ENCODE results near the gene ATP2A3. TPM values are rescaled to one million over a fixed set of nuclear protein-coding genes. Genes with fewer than 3 reads are reported as not detected.

The ATP2A3 gene
- total and polyA plus RNA-seq, 4 experiments from 2014 or later: 34.4 to 177 (median 123) TPM

- no peak overlapping the region for H3K27ac ChIP-seq (ENCODE audit: low read depth, low read length)
- CTCF ChIA-PET (ENCODE audit: partially characterized antibody): interaction anchor here (0.7 to 6.4 kb wide), 7 partner anchors 9 to 179 kb away, joined by 3 to 138 read pairs (median 4); no protein-coding TSS in a partner anchor
- H3K4me1 Mint-ChIP-seq: peaks cover 10 to 47% (median 28%) of the 10 kb centered on the region in 4 donors
- POLR2A ChIA-PET (ENCODE audit: partially characterized antibody): interaction anchor here (1.6 kb wide), 1 partner anchor 48 kb away, joined by 7 read pairs; no protein-coding TSS in a partner anchor
- H3K27me3 Mint-ChIP-seq: no peaks in the 10 kb centered on the region
- H3K27me3 ChIP-seq (ENCODE audit: insufficient read depth, low read length): no peaks in the 10 kb centered on the region
- peaks cover 33% of the 10 kb centered on the region for H3K4me1 ChIP-seq (ENCODE audit: insufficient read depth, low read length)
- H3K4me3 ChIP-seq (ENCODE audit: low read length in 2 of 2): no peak overlapping the region
- intact Hi-C loops (cut with micrococcal nuclease): loop anchor here (10.0 kb wide), 1 partner anchor 158 kb away; no protein-coding TSS in a partner anchor
- DNase-seq: peak in 1 of 5 donors; percentile 17
- no peaks in the 10 kb centered on the region for H3K36me3 ChIP-seq (ENCODE audit: insufficient read depth, low read length)
- H3K4me3 Mint-ChIP-seq: peak overlapping the region in 4 of 8 donors; percentile 21 to 59 (median 34)
- H3K27ac Mint-ChIP-seq: peak overlapping the region in 5 of 7 donors; percentile 21 to 59 (median 41)
- no peaks in the 10 kb centered on the region for H3K9me3 Mint-ChIP-seq
- H3K36me3 Mint-ChIP-seq: no peaks in the 10 kb centered on the region
- H3K9me3 ChIP-seq (ENCODE audit: control insufficient read depth in 1 of 2, low read length in 2 of 2): no peaks in the 10 kb centered on the region
These were observed 47.4 kb downstream of the ATP2A3 start for GRCh38 chr17:3916825-3917224.

- CTCF ChIA-PET (ENCODE audit: partially characterized antibody): interaction anchor here (0.7 to 6.4 kb wide), 7 partner anchors 8 to 178 kb away, joined by 3 to 138 read pairs (median 4); no protein-coding TSS in a partner anchor
- Histone ChIP-seq H3K4me1 (ENCODE audit: insufficient read depth, low read length) (peaks cover 38% of the 10 kb centered on the region), H3K27me3 (ENCODE audit: insufficient read depth, low read length) (no peaks in the 10 kb centered on the region), H3K4me3 (ENCODE audit: low read length in 2 of 2) (no peak within 1 kb of the TSS), H3K36me3 (ENCODE audit: insufficient read depth, low read length) (no peaks in the 10 kb centered on the region), H3K9me3 (ENCODE audit: control insufficient read depth in 1 of 2, low read length in 2 of 2) (no peaks in the 10 kb centered on the region), H3K27ac (ENCODE audit: low read depth, low read length) (no peak within 1 kb of the TSS)
- Mint-ChIP-seq H3K4me3 (peak within 1 kb of the TSS in 5 of 8 donors; percentile 21 to 59 (median 41)), H3K27ac (peak within 1 kb of the TSS in 5 of 7 donors; percentile 32 to 86 (median 76)), H3K36me3 (no peaks in the 10 kb centered on the region), H3K4me1 (peaks cover 14 to 54% (median 35%) of the 10 kb centered on the region in 4 donors), H3K9me3 (no peaks in the 10 kb centered on the region), H3K27me3 (no peaks in the 10 kb centered on the region)
- intact Hi-C loops (cut with micrococcal nuclease): loop anchor here (2.0 to 10.0 kb wide), 2 partner anchors 49 to 159 kb away; partner anchors contain the start of gene ATP2A3
- POLR2A ChIA-PET (ENCODE audit: partially characterized antibody): interaction anchor here (1.6 kb wide), 1 partner anchor 49 kb away, joined by 7 read pairs; no protein-coding TSS in a partner anchor
- DNase-seq: peak; percentile 17 to 52 (median 26)
These were observed 48.1 kb downstream of the ATP2A3 start, which contains the start of gene P2RX1 for GRCh38 chr17:3915995-3916696. Gene P2RX1, minus strand, starts transcription at chr17:3916465. Its CDS starts 240 bp downstream, at chr17:3916225.

- Histone ChIP-seq H3K27me3 (ENCODE audit: insufficient read depth, low read length) (no peaks in the 10 kb centered on the region), H3K9me3 (ENCODE audit: control insufficient read depth in 1 of 2, low read length in 2 of 2) (no peaks in the 10 kb centered on the region), H3K4me1 (ENCODE audit: insufficient read depth, low read length) (peaks cover 43% of the 10 kb centered on the region), H3K36me3 (ENCODE audit: insufficient read depth, low read length) (no peaks in the 10 kb centered on the region), H3K27ac (ENCODE audit: low read depth, low read length) (no peak overlapping the region), H3K4me3 (ENCODE audit: low read length in 2 of 2) (no peak overlapping the region)
- POLR2A ChIA-PET (ENCODE audit: partially characterized antibody): interaction anchor here (1.6 kb wide), 1 partner anchor 49 kb away, joined by 7 read pairs; no protein-coding TSS in a partner anchor
- H3K4me1 Mint-ChIP-seq: peaks cover 15 to 56% (median 37%) of the 10 kb centered on the region in 4 donors
- no peaks in the 10 kb centered on the region for H3K36me3 Mint-ChIP-seq
- CTCF ChIA-PET (ENCODE audit: partially characterized antibody): interaction anchor here (0.8 to 6.4 kb wide), 7 partner anchors 47 to 160 kb away, joined by 3 to 138 read pairs (median 14); no protein-coding TSS in a partner anchor
- intact Hi-C loops (cut with micrococcal nuclease): loop anchor here (2.0 to 10.0 kb wide), 2 partner anchors 49 to 159 kb away; partner anchors contain the start of gene ATP2A3
- peak in 1 of 5 donors; percentile 3 for DNase-seq
- H3K4me3 Mint-ChIP-seq: peak overlapping the region in 1 of 8 donors; percentile 13
- H3K27me3 Mint-ChIP-seq: no peaks in the 10 kb centered on the region
- H3K27ac Mint-ChIP-seq: peak overlapping the region in 4 of 7 donors; percentile 67 to 86 (median 80)
- H3K9me3 Mint-ChIP-seq: no peaks in the 10 kb centered on the region
These were observed 48.6 kb downstream of the ATP2A3 start for GRCh38 chr17:3915581-3915994.

- CTCF ChIA-PET (ENCODE audit: partially characterized antibody): interaction anchor here (0.6 to 6.4 kb wide), 38 partner anchors 9 to 214 kb away, joined by 3 to 138 read pairs (median 6); partner anchors contain the start of gene ATP2A3
- intact Hi-C loops (cut with micrococcal nuclease): loop anchor here (1.0 to 10.0 kb wide), 4 partner anchors 51 to 161 kb away; partner anchors contain the start of gene ATP2A3
- H3K36me3 Mint-ChIP-seq: no peaks in the 10 kb centered on the region
- POLR2A ChIA-PET (ENCODE audit: partially characterized antibody): interaction anchor here (0.6 to 3.7 kb wide), 5 partner anchors 50 to 1837 kb away, joined by 3 to 22 read pairs (median 4); partner anchors contain the start of gene ATP2A3
- no peaks in the 10 kb centered on the region for H3K9me3 Mint-ChIP-seq
- Histone ChIP-seq H3K27ac (ENCODE audit: low read depth, low read length) (no peak overlapping the region), H3K36me3 (ENCODE audit: insufficient read depth, low read length) (no peaks in the 10 kb centered on the region), H3K9me3 (ENCODE audit: control insufficient read depth in 1 of 2, low read length in 2 of 2) (no peaks in the 10 kb centered on the region), H3K4me3 (ENCODE audit: low read length in 2 of 2) (no peak overlapping the region), H3K4me1 (ENCODE audit: insufficient read depth, low read length) (peaks cover 46% of the 10 kb centered on the region), H3K27me3 (ENCODE audit: insufficient read depth, low read length) (no peaks in the 10 kb centered on the region)
- H3K27me3 Mint-ChIP-seq: no peaks in the 10 kb centered on the region
- peak in 1 of 5 donors; percentile 25 for DNase-seq
- H3K27ac Mint-ChIP-seq: peak overlapping the region in 6 of 7 donors; percentile 2 to 88 (median 80)
- H3K4me3 Mint-ChIP-seq: peak overlapping the region in 1 of 8 donors; percentile 40
- peaks cover 15 to 62% (median 40%) of the 10 kb centered on the region in 4 donors for H3K4me1 Mint-ChIP-seq
These were observed 49.9 kb downstream of the ATP2A3 start for GRCh38 chr17:3914312-3914670.

- H3K36me3 ChIP-seq (ENCODE audit: insufficient read depth, low read length): no peaks in the 10 kb centered on the region
- no peak overlapping the region for H3K27ac ChIP-seq (ENCODE audit: low read depth, low read length)
- H3K27me3 ChIP-seq (ENCODE audit: insufficient read depth, low read length): no peaks in the 10 kb centered on the region
- Mint-ChIP-seq H3K4me3 (peak overlapping the region in 3 of 8 donors; percentile 10 to 40 (median 29)), H3K9me3 (no peaks in the 10 kb centered on the region), H3K4me1 (peaks cover 15 to 62% (median 39%) of the 10 kb centered on the region in 4 donors), H3K27me3 (no peaks in the 10 kb centered on the region), H3K36me3 (no peaks in the 10 kb centered on the region), H3K27ac (peak overlapping the region; percentile 64 to 88 (median 77))
- H3K9me3 ChIP-seq (ENCODE audit: control insufficient read depth in 1 of 2, low read length in 2 of 2): no peaks in the 10 kb centered on the region
- intact Hi-C loops (cut with micrococcal nuclease): loop anchor here (1.0 to 10.0 kb wide), 5 partner anchors 51 to 176 kb away; partner anchors contain the start of gene ATP2A3
- ChIA-PET CTCF (ENCODE audit: partially characterized antibody) (interaction anchor here (0.6 to 6.4 kb wide), 43 partner anchors 8 to 499 kb away, joined by 3 to 138 read pairs (median 5); partner anchors contain the start of gene ATP2A3), POLR2A (ENCODE audit: partially characterized antibody) (interaction anchor here (0.6 to 3.7 kb wide), 6 partner anchors 51 to 230 kb away, joined by 3 to 22 read pairs (median 4); partner anchors contain the start of gene ATP2A3)
- peaks cover 46% of the 10 kb centered on the region for H3K4me1 ChIP-seq (ENCODE audit: insufficient read depth, low read length)
- H3K4me3 ChIP-seq (ENCODE audit: low read length in 2 of 2): no peak overlapping the region
- peak; percentile 70 to 81 (median 74) for DNase-seq
These were observed 50.5 kb downstream of the ATP2A3 start for GRCh38 chr17:3913531-3914311.

- no peaks in the 10 kb centered on the region for H3K27me3 ChIP-seq (ENCODE audit: insufficient read depth, low read length)
- Mint-ChIP-seq H3K9me3 (no peaks in the 10 kb centered on the region), H3K27ac (peak overlapping the region in 4 of 7 donors; percentile 30 to 89 (median 66)), H3K4me3 (no peak overlapping the region), H3K4me1 (peaks cover 13 to 62% (median 36%) of the 10 kb centered on the region in 4 donors), H3K36me3 (no peaks in the 10 kb centered on the region), H3K27me3 (no peaks in the 10 kb centered on the region)
- no peak for DNase-seq
- POLR2A ChIA-PET (ENCODE audit: partially characterized antibody): interaction anchor here (1.1 to 3.7 kb wide), 4 partner anchors 52 to 121 kb away, joined by 3 to 22 read pairs (median 5); partner anchors contain the start of gene ATP2A3
- H3K9me3 ChIP-seq (ENCODE audit: control insufficient read depth in 1 of 2, low read length in 2 of 2): no peaks in the 10 kb centered on the region
- peaks cover 46% of the 10 kb centered on the region for H3K4me1 ChIP-seq (ENCODE audit: insufficient read depth, low read length)
- H3K36me3 ChIP-seq (ENCODE audit: insufficient read depth, low read length): no peaks in the 10 kb centered on the region
- intact Hi-C loops (cut with micrococcal nuclease): loop anchor here (1.0 to 10.0 kb wide), 3 partner anchors 51 to 176 kb away; no protein-coding TSS in a partner anchor
- CTCF ChIA-PET (ENCODE audit: partially characterized antibody): interaction anchor here (0.5 to 6.4 kb wide), 20 partner anchors 9 to 500 kb away, joined by 3 to 138 read pairs (median 10); partner anchors contain the start of gene ATP2A3
- no peak overlapping the region for H3K27ac ChIP-seq (ENCODE audit: low read depth, low read length)
- H3K4me3 ChIP-seq (ENCODE audit: low read length in 2 of 2): no peak overlapping the region
These were observed 51.4 kb downstream of the ATP2A3 start for GRCh38 chr17:3912827-3913226.
